H1 (cell line): ENCODE measurements around the gene PDE9A. TPM values are rescaled to one million over a fixed set of nuclear protein-coding genes. Genes with fewer than 3 reads are reported as not detected.

Experiments
- CTCF ChIA-PET: fragments of 300-600 bp; sonication (Branson Sonifier 250); formaldehyde crosslinking; loops from one replicate; lab custom pipeline; 2021; ENCODE audit not compliant: partially characterized antibody; lab: Charles Lee
- POLR2A ChIA-PET: fragments of 300-600 bp; sonication (Branson Sonifier 250); formaldehyde crosslinking; loops from one replicate; lab custom pipeline; 2021; ENCODE audit warnings: inconsistent platforms; ENCODE audit not compliant: partially characterized antibody; lab: Charles Lee
- DNase-seq, 2 experiments: peaks; one replicate each; pipeline versions ENCODE4 v3.0.0 to v3.0.0-alpha.2; 2010 to 2022; ENCODE audit warnings: low spot score in 2 of 2, low read depth in 1 of 2, mixed read lengths in 1 of 2
- FAIRE-seq: peaks from 2 replicates; lab custom pipeline; 2011; peaks lifted over from hg19 to GRCh38; lab: Jason Lieb, UNC
- H2AFZ ChIP-seq: 2 replicates; pipeline ENCODE4 v1.8.1; 2012; ENCODE audit warnings: low read length, inconsistent platforms
- H2AK5ac ChIP-seq: 2 replicates; pipeline ENCODE4 v1.6.1; 2013; ENCODE audit warnings: low read depth, low read length
- H2BK120ac ChIP-seq: replicated peaks from 2 replicates; pipeline ENCODE3; 2013; ENCODE audit warnings: low read depth, low read length, inconsistent platforms
- H2BK12ac ChIP-seq: 2 replicates; pipeline ENCODE4 v1.6.1; 2013; ENCODE audit warnings: low read depth, low read length
- H2BK15ac ChIP-seq: 2 replicates; pipeline ENCODE4 v1.6.1; 2013; ENCODE audit warnings: low read length
- H2BK20ac ChIP-seq: 2 replicates; pipeline ENCODE4 v1.6.1; 2013; ENCODE audit warnings: low read length
- H2BK5ac ChIP-seq: 2 replicates; pipeline ENCODE4 v1.6.1; 2013; ENCODE audit warnings: low read depth, low read length
- H3K14ac ChIP-seq: 2 replicates; pipeline ENCODE4 v1.6.1; 2013; ENCODE audit warnings: inconsistent platforms; ENCODE audit not compliant: insufficient read length
- H3K18ac ChIP-seq: 2 replicates; pipeline ENCODE4 v1.6.1; 2013; ENCODE audit warnings: low read length; ENCODE audit errors: extremely low read depth
- H3K23ac ChIP-seq: 2 replicates; pipeline ENCODE4 v1.6.1; 2013; ENCODE audit warnings: inconsistent platforms; ENCODE audit not compliant: insufficient read length
- H3K23me2 ChIP-seq: 2 replicates; pipeline ENCODE4 v1.6.1; 2013; ENCODE audit warnings: low read depth, low read length
- H3K27ac ChIP-seq: 2 replicates; pipeline ENCODE4 v1.6.1; 2011; ENCODE audit warnings: low read depth, low read length, inconsistent platforms
- H3K27me3 ChIP-seq, 4 experiments: replicated peaks in 1 of 4; 1 replicate in 1 of 4; 2 replicates in 3 of 4; pipeline versions ENCODE4 v1.6.1 to v1.8.1; 2011 to 2013; ENCODE audit warnings: low read length in 3 of 4, mild to moderate bottlenecking in 3 of 4, inconsistent platforms in 2 of 4, mixed read lengths in 2 of 4, moderate library complexity in 1 of 4; ENCODE audit not compliant: control insufficient read depth in 3 of 4, insufficient read depth in 3 of 4; ENCODE audit errors: extremely low read depth in 1 of 4
- H3K36me3 ChIP-seq, 4 experiments: 2 replicates each; pipeline versions ENCODE4 v1.6.1 to v1.8.1; 2011 to 2013; ENCODE audit warnings: mild to moderate bottlenecking in 4 of 4, low read length in 3 of 4, moderate library complexity in 2 of 4, control low read depth in 1 of 4, inconsistent platforms in 1 of 4; ENCODE audit not compliant: insufficient read depth in 4 of 4, control insufficient read depth in 2 of 4
- H3K4ac ChIP-seq: replicated peaks from 2 replicates; pipeline ENCODE3; 2013; ENCODE audit warnings: low read length, low read depth, mixed read lengths, inconsistent platforms; ENCODE audit not compliant: insufficient read length
- H3K4me1 ChIP-seq, 4 experiments: replicated peaks in 1 of 4; 1 replicate in 1 of 4; 2 replicates in 3 of 4; pipeline versions ENCODE4 v1.6.1 to v1.8.1; 2011 to 2013; ENCODE audit warnings: low read length in 3 of 4, inconsistent platforms in 2 of 4, mixed read lengths in 1 of 4; ENCODE audit not compliant: insufficient read depth in 4 of 4, control insufficient read depth in 3 of 4
- H3K4me2 ChIP-seq, 2 experiments: 2 replicates each; pipeline versions ENCODE4 v1.6.1 to v1.8.1; 2011 to 2013; ENCODE audit warnings: low read depth in 2 of 2, low read length in 2 of 2, control low read depth in 1 of 2, inconsistent platforms in 1 of 2, mild to moderate bottlenecking in 1 of 2; ENCODE audit not compliant: insufficient read depth in 1 of 2
- H3K4me3 ChIP-seq, 4 experiments: fragments of 200-600, 300-600 bp in 1 of 4; sonication (generic), shearing (Covaris generic), sonication (Bioruptor Twin) in 1 of 4; 2 replicates each; pipeline versions ENCODE4 v1.5.1 to v1.8.1; 2011 to 2016; ENCODE audit warnings: low read length in 4 of 4, low read depth in 3 of 4, control low read depth in 2 of 4, inconsistent platforms in 2 of 4, mild to moderate bottlenecking in 2 of 4, mixed read lengths in 1 of 4, moderate library complexity in 1 of 4; ENCODE audit not compliant: insufficient read depth in 2 of 4; ENCODE audit errors: extremely low read depth in 1 of 4
- H3K56ac ChIP-seq: replicated peaks from 2 replicates; pipeline ENCODE3; 2013; ENCODE audit warnings: low read depth, mild to moderate bottlenecking, mixed read lengths, low read length, inconsistent platforms; ENCODE audit not compliant: insufficient read length
- H3K79me1 ChIP-seq: 2 replicates; pipeline ENCODE4 v1.6.1; 2013; ENCODE audit warnings: low read depth, low read length, control low read depth
- H3K79me2 ChIP-seq, 2 experiments: 2 replicates each; pipeline versions ENCODE4 v1.6.1 to v1.8.1; 2012 to 2013; ENCODE audit warnings: low read length in 2 of 2, mild to moderate bottlenecking in 2 of 2, inconsistent platforms in 1 of 2; ENCODE audit not compliant: insufficient read depth in 2 of 2, control insufficient read depth in 1 of 2
- H3K9ac ChIP-seq, 4 experiments: replicated peaks in 1 of 4; 1 replicate in 1 of 4; 2 replicates in 3 of 4; pipeline versions ENCODE4 v1.6.1 to v1.8.1; 2011 to 2013; ENCODE audit warnings: low read depth in 3 of 4, low read length in 3 of 4, control low read depth in 2 of 4, mild to moderate bottlenecking in 2 of 4, moderate library complexity in 2 of 4, inconsistent platforms in 1 of 4; ENCODE audit errors: extremely low read depth in 1 of 4
- H3K9me3 ChIP-seq, 2 experiments: 2 replicates each; pipeline versions ENCODE4 v1.6.1 to v1.8.1; 2012 to 2013; ENCODE audit warnings: mild to moderate bottlenecking in 2 of 2, moderate library complexity in 2 of 2, control low read depth in 1 of 2, inconsistent platforms in 1 of 2, low read depth in 1 of 2, low read length in 1 of 2, mixed read lengths in 1 of 2; ENCODE audit not compliant: insufficient read depth in 2 of 2
- H4K20me1 ChIP-seq, 2 experiments: replicated peaks in 1 of 2; 2 replicates each; pipeline versions ENCODE3 to v1.8.1; 2011 to 2013; ENCODE audit warnings: inconsistent platforms in 2 of 2, low read length in 2 of 2, mild to moderate bottlenecking in 1 of 2; ENCODE audit not compliant: insufficient read depth in 2 of 2, control insufficient read depth in 1 of 2
- H4K5ac ChIP-seq: 2 replicates; pipeline ENCODE4 v1.6.1; 2013; ENCODE audit warnings: low read length, low read depth, mixed read lengths, inconsistent platforms; ENCODE audit not compliant: insufficient read length
- H4K8ac ChIP-seq: 2 replicates; pipeline ENCODE4 v1.8.0; 2013; ENCODE audit warnings: mild to moderate bottlenecking, moderate library complexity, low read length, inconsistent platforms; ENCODE audit not compliant: insufficient read depth; ENCODE audit errors: extremely low read depth
- H4K91ac ChIP-seq: replicated peaks from 2 replicates; pipeline ENCODE3; 2013; ENCODE audit warnings: low read length, mixed read lengths, inconsistent platforms; ENCODE audit not compliant: insufficient read length
- BACH1 ChIP-seq: IDR thresholded peaks from 2 replicates; pipeline ENCODE4 v1.6.1; 2012; ENCODE audit warnings: low read length, improper control_type of control experiment
- CREB1 ChIP-seq: IDR thresholded peaks from 2 replicates; pipeline ENCODE4 v1.6.1; 2012; ENCODE audit warnings: inconsistent platforms
- EP300 ChIP-seq, 2 experiments: IDR thresholded peaks; 1 replicate in 1 of 2; 2 replicates in 1 of 2; pipeline ENCODE4 v1.6.1; 2011 to 2012; ENCODE audit warnings: low read depth in 2 of 2, low read length in 2 of 2, mild to moderate bottlenecking in 2 of 2, borderline replicate concordance in 1 of 2, inconsistent platforms in 1 of 2, moderate library complexity in 1 of 2
- HDAC6 ChIP-seq: IDR thresholded peaks from one replicate; pipeline ENCODE4 v1.7.1; 2012; ENCODE audit warnings: low read depth, mild to moderate bottlenecking, inconsistent platforms, low read length, moderate library complexity
- POLR2AphosphoS5 ChIP-seq: IDR thresholded peaks from 2 replicates; pipeline ENCODE4 v1.6.1; 2011; ENCODE audit warnings: low read depth, low read length
- SIN3A ChIP-seq, 2 experiments: IDR thresholded peaks in 1 of 2; conservative IDR thresholded peaks in 1 of 2; 2 replicates each; pipeline ENCODE4 v1.6.1; 2011 to 2012; ENCODE audit warnings: low read length in 2 of 2, improper control_type of control experiment in 1 of 2, low read depth in 1 of 2, mild to moderate bottlenecking in 1 of 2
- SIRT6 ChIP-seq: IDR thresholded peaks from one replicate; pipeline ENCODE4 v1.7.1; 2012; ENCODE audit warnings: low read length, inconsistent platforms
- SIX5 ChIP-seq: IDR thresholded peaks from 2 replicates; pipeline ENCODE4 v1.6.1; 2011; ENCODE audit warnings: mild to moderate bottlenecking, low read depth, low read length
- WGBS, 2 experiments: shearing (Covaris generic) in 1 of 2; methylation state at CpG; one replicate each; pipeline versions ENCODE4 v1.1.6 to v1.1.7; 2013 to 2015; ENCODE audit warnings: low lambda C conversion rate in 2 of 2, mixed read lengths in 2 of 2, inconsistent platforms in 1 of 2, low coverage in 1 of 2, missing lambda C conversion rate in 1 of 2; ENCODE audit not compliant: insufficient replicate concordance in 2 of 2, insufficient coverage in 1 of 2, insufficient read length in 1 of 2; ENCODE audit errors: extremely low coverage in 1 of 2, missing lambda C conversion rate in 1 of 2; 5-methylcytosine and 5-hydroxymethylcytosine counted together
- polyA plus RNA-seq, 7 experiments: library from polyadenylated mRNA; depleted of rRNA in 3 of 7; stranded (reverse) in 5 of 7; unstranded in 2 of 7; fragments of >200 nt in 5 of 7; fragments of 200-250 nt in 2 of 7; gene quantifications; 1 replicate in 5 of 7; 2 replicates in 1 of 7; 4 replicates in 1 of 7; pipeline versions ENCODE4 v1.2.1 to v1.2.3, GENCODE V29; 2011 to 2013; ENCODE audit warnings: missing spikeins in 2 of 7, mixed read lengths in 2 of 7
- total RNA-seq: library from RNA; stranded (reverse); fragmentation: NEBNext Ultra II Directional; extraction: Animal tissue kit (Norgen Biotek cat#: 25700); gene quantifications from 2 replicates; pipeline ENCODE4 v1.2.1, GENCODE V29; 2021
- TF ChIP-seq, protein P1 (sequence below): IDR thresholded peaks from 2 replicates; pipeline ENCODE4 v1.6.1; 2012; ENCODE audit warnings: inconsistent platforms
- TF ChIP-seq, protein P2 (sequence below): IDR thresholded peaks from 2 replicates; pipeline ENCODE4 v1.6.1; 2012; ENCODE audit warnings: inconsistent platforms

Gene PDE9A
- total and polyA plus RNA-seq, 2 of the 8 experiments (the other 6 are each of a cell fraction or from before 2014, with no cell fraction given), result 39.2 to 45.9 TPM

DNA sequence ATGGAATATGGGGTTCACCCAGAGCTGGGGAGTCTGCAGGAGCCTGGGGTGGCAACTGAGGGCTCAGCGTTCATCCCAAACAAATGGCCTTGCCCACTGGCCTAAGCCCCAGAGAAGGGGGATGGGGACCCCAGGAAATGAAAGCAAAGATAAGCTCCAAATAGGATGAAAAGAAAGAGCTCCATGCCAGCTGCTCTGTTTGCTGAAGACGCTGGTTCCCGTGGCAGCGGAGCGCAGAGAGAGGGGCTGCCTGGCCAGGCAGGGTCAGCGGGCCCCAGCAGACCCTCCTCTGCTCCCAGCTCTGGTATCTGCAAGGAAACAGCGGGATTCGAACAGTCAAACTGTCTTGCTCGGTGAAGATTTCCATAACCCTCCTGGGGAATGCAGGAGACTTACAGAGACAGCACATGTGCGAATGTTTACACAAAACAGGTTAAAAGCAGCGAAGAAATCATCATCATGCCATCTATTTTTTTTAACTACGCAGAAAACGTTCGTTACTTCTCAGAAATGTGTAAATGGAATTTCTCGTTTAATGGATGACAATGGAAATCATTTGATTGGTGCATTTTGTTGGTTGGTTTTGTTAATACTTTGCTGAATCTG is 94.4 kb downstream of the PDE9A start:
- WGBS, 2 experiments, result 92% methylated on average over 15 of the region's 15 CpGs; no CpG with 5 or more reads in 1 of the 2 experiments
- Histone ChIP-seq H2BK12ac (no peak overlapping the region), H3K9me3 (no peaks in the 10 kb centered on the region), H3K9ac (no peak overlapping the region), H2AK5ac (no peak overlapping the region)
- CTCF ChIA-PET, result interaction anchor here (0.8 to 1.5 kb wide), 6 partner anchors 13 to 155 kb away, joined by 3 to 6 read pairs (median 4); no protein-coding TSS in a partner anchor
- TF ChIP-seq BACH1 (no peak), CREB1 (no peak), POLR2AphosphoS5 (no peak), SIRT6 (no peak), SIX5 (no peak), HDAC6 (no peak), EP300 (IDR thresholded peaks at IDR 0.05; ENCODE audit: borderline replicate concordance in 1 of 2, low read depth in 2 of 2, low read length in 2 of 2) (no peak), SIN3A (conservative IDR thresholded peaks at IDR 0.05 in 1 of 2, IDR thresholded peaks at IDR 0.05 in 1 of 2; ENCODE audit: low read depth in 1 of 2, low read length in 2 of 2) (no peak)
- TF ChIP-seq, protein P1, sequence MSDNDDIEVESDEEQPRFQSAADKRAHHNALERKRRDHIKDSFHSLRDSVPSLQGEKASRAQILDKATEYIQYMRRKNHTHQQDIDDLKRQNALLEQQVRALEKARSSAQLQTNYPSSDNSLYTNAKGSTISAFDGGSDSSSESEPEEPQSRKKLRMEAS, result no peak
- TF ChIP-seq, protein P2, sequence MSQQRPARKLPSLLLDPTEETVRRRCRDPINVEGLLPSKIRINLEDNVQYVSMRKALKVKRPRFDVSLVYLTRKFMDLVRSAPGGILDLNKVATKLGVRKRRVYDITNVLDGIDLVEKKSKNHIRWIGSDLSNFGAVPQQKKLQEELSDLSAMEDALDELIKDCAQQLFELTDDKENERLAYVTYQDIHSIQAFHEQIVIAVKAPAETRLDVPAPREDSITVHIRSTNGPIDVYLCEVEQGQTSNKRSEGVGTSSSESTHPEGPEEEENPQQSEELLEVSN, result no peak
- TF ChIP-seq, all 59 proteins: peak for 0
- H3K4ac ChIP-seq, result no peak overlapping the region
- H4K91ac ChIP-seq, result no peak overlapping the region
- no peak overlapping the region for H4K8ac ChIP-seq
- no peaks in the 10 kb centered on the region; the same call in 1 of the 2 replicates for H3K79me1 ChIP-seq
- H3K36me3 ChIP-seq, result peaks cover 0 to 4% (median 2%) of the 10 kb centered on the region in 4 experiments; a peak in 3 of 8 replicates
- no peak for DNase-seq
- no peak overlapping the region for H3K27ac ChIP-seq
- no peak overlapping the region for H2BK15ac ChIP-seq
- POLR2A ChIA-PET, result interaction anchor here (0.6 to 1.5 kb wide), 2 partner anchors 10 to 890 kb away, joined by 6 read pairs; no protein-coding TSS in a partner anchor
- H3K27me3 ChIP-seq, result no peaks in the 10 kb centered on the region
- H3K4me1 ChIP-seq, result peaks cover 0 to 4% (median 0%) of the 10 kb centered on the region in 4 experiments; a peak in 3 of 7 replicates
- H4K5ac ChIP-seq, result no peak overlapping the region
- H3K14ac ChIP-seq, result no peak overlapping the region
- H3K4me3 ChIP-seq, result no peak overlapping the region
- H2BK120ac ChIP-seq, result no peak overlapping the region
- no peaks in the 10 kb centered on the region for H3K23me2 ChIP-seq
- no peak overlapping the region for H3K56ac ChIP-seq
- FAIRE-seq, result no peak
- H4K20me1 ChIP-seq, result peaks cover 0 to 1% of the 10 kb centered on the region in 2 experiments
- H2BK5ac ChIP-seq, result no peak overlapping the region
- H3K23ac ChIP-seq, result no peak overlapping the region
- no peak overlapping the region for H3K18ac ChIP-seq
- no peak overlapping the region for H2AFZ ChIP-seq
- no peaks in the 10 kb centered on the region for H3K79me2 ChIP-seq
- H2BK20ac ChIP-seq, result no peak overlapping the region
- no peak overlapping the region for H3K4me2 ChIP-seq
